ENCODE data around the gene ZIC2. TPM values are rescaled to one million over a fixed set of nuclear protein-coding genes. Genes with fewer than 3 reads are reported as not detected.

ZIC2 gene
- total RNA-seq, 2 donors from 2014 or later: 0.05 to 0.51 TPM

DNA sequence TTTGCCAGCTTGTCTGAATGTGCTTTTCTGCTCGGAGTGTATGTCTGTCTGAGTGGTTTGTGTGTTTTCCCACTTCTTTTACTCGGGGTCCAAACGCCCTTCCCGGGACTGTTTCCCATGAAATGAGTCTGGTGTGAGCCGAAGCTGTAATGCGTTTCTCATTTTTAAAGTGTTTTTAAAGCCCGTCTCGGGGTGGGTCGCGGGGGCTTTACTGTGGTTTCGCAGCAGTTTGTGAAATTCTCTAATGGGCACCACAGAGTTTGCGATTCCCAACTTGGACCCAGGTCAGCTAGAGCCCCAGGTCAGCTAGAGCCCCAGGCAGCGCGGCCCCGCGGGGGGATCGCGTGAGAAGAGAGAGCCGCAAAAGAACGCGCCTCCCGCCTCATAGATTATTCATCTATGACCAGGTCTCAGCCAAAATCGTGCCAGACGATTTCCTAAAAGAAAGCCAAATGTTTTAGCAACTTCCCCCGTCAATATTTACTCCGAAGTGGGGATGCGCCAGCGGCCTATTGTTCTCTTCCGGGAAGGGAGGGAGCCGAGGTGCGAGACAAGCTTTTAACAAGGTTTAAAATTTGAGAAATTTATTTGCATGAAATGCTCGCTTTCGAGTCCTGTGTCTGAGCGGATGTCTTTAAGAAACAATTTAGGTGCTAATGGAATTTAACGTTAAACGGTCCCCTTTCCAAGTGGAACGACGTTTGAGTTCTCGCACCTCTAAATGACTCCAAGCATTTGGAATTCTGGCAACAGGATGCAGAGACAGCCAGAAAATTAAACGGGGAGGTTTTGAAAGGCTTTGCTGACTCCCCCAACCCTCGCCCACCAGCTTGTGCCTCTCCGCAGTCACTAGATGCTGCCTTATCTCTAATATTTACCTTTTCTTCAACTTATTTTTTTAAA lies 2.2 kb downstream of the ZIC2 start:
- TF ChIP-seq, protein P1, sequence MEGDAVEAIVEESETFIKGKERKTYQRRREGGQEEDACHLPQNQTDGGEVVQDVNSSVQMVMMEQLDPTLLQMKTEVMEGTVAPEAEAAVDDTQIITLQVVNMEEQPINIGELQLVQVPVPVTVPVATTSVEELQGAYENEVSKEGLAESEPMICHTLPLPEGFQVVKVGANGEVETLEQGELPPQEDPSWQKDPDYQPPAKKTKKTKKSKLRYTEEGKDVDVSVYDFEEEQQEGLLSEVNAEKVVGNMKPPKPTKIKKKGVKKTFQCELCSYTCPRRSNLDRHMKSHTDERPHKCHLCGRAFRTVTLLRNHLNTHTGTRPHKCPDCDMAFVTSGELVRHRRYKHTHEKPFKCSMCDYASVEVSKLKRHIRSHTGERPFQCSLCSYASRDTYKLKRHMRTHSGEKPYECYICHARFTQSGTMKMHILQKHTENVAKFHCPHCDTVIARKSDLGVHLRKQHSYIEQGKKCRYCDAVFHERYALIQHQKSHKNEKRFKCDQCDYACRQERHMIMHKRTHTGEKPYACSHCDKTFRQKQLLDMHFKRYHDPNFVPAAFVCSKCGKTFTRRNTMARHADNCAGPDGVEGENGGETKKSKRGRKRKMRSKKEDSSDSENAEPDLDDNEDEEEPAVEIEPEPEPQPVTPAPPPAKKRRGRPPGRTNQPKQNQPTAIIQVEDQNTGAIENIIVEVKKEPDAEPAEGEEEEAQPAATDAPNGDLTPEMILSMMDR (IDR thresholded peaks at IDR 0.05): no peak
- TF ChIP-seq POLR2AphosphoS5 (IDR thresholded peaks at IDR 0.05): no peak
- TF ChIP-seq POLR2A (IDR thresholded peaks at IDR 0.05): no peak
- 8% methylated on average over 42 of the region's 42 CpGs for WGBS
- intact Hi-C loops (cut with DNase I): no loop called here
- peaks cover 63% of the 10 kb centered on the region for H3K27me3 ChIP-seq (replicated peaks; ENCODE audit: insufficient read depth)
- H3K4me1 ChIP-seq (replicated peaks): peaks cover 11% of the 10 kb centered on the region
- H3K9me3 ChIP-seq: no peaks in the 10 kb centered on the region
- H3K27ac ChIP-seq: no peak overlapping the region
- no peaks in the 10 kb centered on the region for H3K36me3 ChIP-seq
- no peak for DNase-seq (ENCODE audit: low spot score)
- no peak overlapping the region for H3K4me3 ChIP-seq

DNA sequence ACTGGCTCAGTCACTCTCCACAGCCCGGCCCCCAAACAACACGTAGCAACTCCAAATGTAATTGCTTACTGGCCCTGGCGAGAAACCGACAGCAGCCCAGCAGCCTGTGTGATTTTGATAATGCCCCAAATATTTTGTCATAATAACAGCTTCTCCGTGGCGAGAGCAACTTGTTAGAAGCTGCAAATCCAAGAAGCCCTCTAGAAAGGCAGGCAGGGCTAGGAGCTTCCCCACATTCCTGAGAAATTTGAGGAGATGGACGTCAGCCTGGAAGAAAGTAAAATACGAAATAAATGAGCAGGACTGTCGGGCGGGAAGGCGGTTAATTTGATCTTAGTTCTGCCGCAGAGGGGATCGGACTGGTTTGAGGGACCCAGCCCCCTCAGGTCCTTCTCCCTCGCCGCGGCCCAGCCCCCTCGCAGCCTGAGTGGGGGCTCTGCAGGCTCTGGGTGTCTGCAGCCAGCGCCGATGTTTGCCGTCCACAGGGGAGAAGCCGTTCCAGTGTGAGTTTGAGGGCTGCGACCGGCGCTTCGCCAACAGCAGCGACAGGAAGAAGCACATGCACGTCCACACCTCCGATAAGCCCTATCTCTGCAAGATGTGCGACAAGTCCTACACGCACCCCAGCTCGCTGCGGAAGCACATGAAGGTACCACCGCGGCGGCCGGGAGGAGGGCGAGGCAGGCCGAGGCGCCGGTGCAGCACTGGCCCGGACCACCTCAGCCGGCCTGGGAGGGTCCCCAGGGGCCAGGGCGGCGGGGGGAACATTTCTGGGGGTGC lies 3.1 kb downstream of the ZIC2 start:
- intact Hi-C loops (cut with DNase I): no loop called here

DNA sequence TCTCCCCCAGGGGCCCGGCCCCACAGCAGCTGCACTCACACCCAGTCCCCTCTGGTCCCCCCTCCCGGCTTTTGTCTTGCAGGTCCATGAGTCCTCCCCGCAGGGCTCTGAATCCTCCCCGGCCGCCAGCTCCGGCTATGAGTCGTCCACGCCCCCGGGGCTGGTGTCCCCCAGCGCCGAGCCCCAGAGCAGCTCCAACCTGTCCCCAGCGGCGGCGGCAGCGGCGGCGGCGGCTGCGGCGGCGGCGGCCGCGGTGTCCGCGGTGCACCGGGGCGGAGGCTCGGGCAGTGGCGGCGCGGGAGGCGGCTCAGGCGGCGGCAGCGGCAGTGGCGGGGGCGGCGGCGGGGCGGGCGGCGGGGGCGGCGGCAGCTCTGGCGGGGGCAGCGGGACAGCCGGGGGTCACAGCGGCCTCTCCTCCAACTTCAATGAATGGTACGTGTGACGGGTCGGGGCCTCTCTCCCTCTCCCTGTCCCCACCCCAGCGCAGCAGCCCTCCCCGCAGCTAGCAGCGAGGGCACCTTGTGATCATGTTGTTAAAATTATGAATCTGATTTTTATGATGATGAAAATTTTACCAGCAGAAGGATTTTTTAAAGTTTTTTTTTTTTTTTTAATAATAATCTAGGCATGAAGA lies 3.8 kb downstream of the ZIC2 start:
- Histone ChIP-seq H3K27me3 (replicated peaks; ENCODE audit: insufficient read depth) (peaks cover 71% of the 10 kb centered on the region), H3K27ac (no peak overlapping the region), H3K4me1 (replicated peaks) (peaks cover 7% of the 10 kb centered on the region), H3K9me3 (no peaks in the 10 kb centered on the region), H3K36me3 (no peaks in the 10 kb centered on the region), H3K4me3 (no peak overlapping the region)
- DNase-seq (ENCODE audit: low spot score): no peak
- TF ChIP-seq, protein P1 (IDR thresholded peaks at IDR 0.05): no peak
- no peak for TF ChIP-seq POLR2AphosphoS5 (IDR thresholded peaks at IDR 0.05)
- no peak for TF ChIP-seq POLR2A (IDR thresholded peaks at IDR 0.05)
- 2% methylated on average over 52 of the region's 55 CpGs for WGBS
- intact Hi-C loops (cut with DNase I): no loop called here

More for the DNA sequence above, 3.1 kb downstream of the ZIC2 start:
- Histone ChIP-seq H3K36me3 (no peaks in the 10 kb centered on the region), H3K27ac (no peak overlapping the region), H3K9me3 (no peaks in the 10 kb centered on the region), H3K27me3 (replicated peaks; ENCODE audit: insufficient read depth) (peaks cover 67% of the 10 kb centered on the region), H3K4me3 (no peak overlapping the region), H3K4me1 (replicated peaks) (peaks cover 11% of the 10 kb centered on the region)
- TF ChIP-seq, protein P1 (IDR thresholded peaks at IDR 0.05): no peak
- no peak for TF ChIP-seq POLR2AphosphoS5 (IDR thresholded peaks at IDR 0.05)
- no peak for TF ChIP-seq POLR2A (IDR thresholded peaks at IDR 0.05)
- no peak for DNase-seq (ENCODE audit: low spot score)
- WGBS: 8% methylated on average over 43 of the region's 44 CpGs

DNA sequence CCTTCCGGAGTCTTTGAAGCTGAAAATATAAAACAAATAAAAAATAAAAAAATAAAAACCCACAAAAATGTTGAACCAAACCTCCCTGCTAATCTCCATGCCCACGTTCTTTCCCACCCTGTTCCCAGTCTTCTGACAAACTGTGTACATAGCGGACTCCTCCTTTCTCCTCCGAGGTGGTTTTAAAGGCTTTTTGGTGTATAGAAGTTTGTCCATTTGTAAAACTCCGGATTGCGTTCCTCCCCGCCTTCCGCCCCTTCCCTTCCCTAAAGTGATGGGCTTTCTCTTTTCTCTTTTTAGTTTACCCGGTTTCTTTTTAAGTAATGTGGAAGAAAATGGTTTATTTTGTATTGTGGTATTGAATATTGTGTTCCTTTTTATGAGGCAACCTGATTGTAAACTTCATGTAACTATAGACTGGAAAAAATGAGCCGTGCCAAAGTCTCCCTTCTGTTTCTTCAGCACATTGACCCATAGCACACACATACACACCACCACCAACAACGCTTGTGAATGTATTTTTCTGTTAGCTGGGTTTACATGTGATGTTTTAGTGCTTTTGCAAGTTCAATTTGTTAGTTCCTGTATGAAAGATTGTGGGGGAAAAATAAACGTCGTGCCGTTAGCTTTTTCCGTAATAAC lies 4.4 kb downstream of the ZIC2 start:
- peaks cover 3% of the 10 kb centered on the region for H3K4me1 ChIP-seq (replicated peaks)
- H3K27ac ChIP-seq: no peak overlapping the region
- H3K36me3 ChIP-seq: no peaks in the 10 kb centered on the region
- TF ChIP-seq, protein P1 (IDR thresholded peaks at IDR 0.05): no peak
- TF ChIP-seq POLR2A (IDR thresholded peaks at IDR 0.05) (no peak), POLR2AphosphoS5 (IDR thresholded peaks at IDR 0.05) (no peak)
- no peaks in the 10 kb centered on the region for H3K9me3 ChIP-seq
- intact Hi-C loops (cut with DNase I): no loop called here
- H3K4me3 ChIP-seq: no peak overlapping the region
- H3K27me3 ChIP-seq (replicated peaks; ENCODE audit: insufficient read depth): peaks cover 78% of the 10 kb centered on the region
- 28% methylated on average over 15 of the region's 15 CpGs for WGBS
- DNase-seq (ENCODE audit: low spot score): no peak

Measured in prostate gland (tissue), 2 donors.